Chondrocyte (in vitro differentiated cells): ENCODE results near the gene NAP1L5. TPM values are rescaled to one million over a fixed set of nuclear protein-coding genes. Genes with fewer than 3 reads are reported as not detected.

ENCODE experiments used
- DNase-seq: peaks from one replicate; pipeline ENCODE4 v3.0.0; 2021; ENCODE audit warnings: mixed read lengths, low spot score
- H3K27ac Mint-ChIP-seq: one replicate; pipeline ENCODE4 v1.8.0; 2021; ENCODE audit warnings: mild to moderate bottlenecking, moderate library complexity, mixed read lengths; ENCODE audit not compliant: unreplicated experiment
- H3K27me3 Mint-ChIP-seq: 2 replicates; pipeline ENCODE4 v1.8.0; 2021; ENCODE audit warnings: low read depth, mixed read lengths
- H3K36me3 Mint-ChIP-seq: 2 replicates; pipeline ENCODE4 v1.8.0; 2021; ENCODE audit warnings: low read depth, mixed read lengths
- H3K4me1 Mint-ChIP-seq: 2 replicates; pipeline ENCODE4 v1.8.0; 2021; ENCODE audit warnings: low read depth, mild to moderate bottlenecking, mixed read lengths
- H3K4me3 Mint-ChIP-seq: one replicate; pipeline ENCODE4 v1.8.0; 2021; ENCODE audit warnings: mild to moderate bottlenecking, moderate library complexity, mixed read lengths; ENCODE audit not compliant: unreplicated experiment
- H3K9me3 Mint-ChIP-seq: 2 replicates; pipeline ENCODE4 v1.8.0; 2021; ENCODE audit warnings: low read depth, mixed read lengths
- CTCF ChIP-seq: fragments of 200-600 bp; sonication (generic); IDR thresholded peaks from 2 replicates; pipeline ENCODE4 v1.5.0; 2021; ENCODE audit warnings: antibody characterized with exemption, mild to moderate bottlenecking, moderate library complexity
- long read RNA-seq: library from polyadenylated mRNA; stranded (forward); transcript quantifications from one replicate; pipeline ENCODE4 v2.0.0, GENCODE V29; 2021
- total RNA-seq: library from RNA; stranded (reverse); gene quantifications from 3 replicates; pipeline ENCODE4 v1.2.1, GENCODE V29; 2021

NAP1L5 gene, protein sequence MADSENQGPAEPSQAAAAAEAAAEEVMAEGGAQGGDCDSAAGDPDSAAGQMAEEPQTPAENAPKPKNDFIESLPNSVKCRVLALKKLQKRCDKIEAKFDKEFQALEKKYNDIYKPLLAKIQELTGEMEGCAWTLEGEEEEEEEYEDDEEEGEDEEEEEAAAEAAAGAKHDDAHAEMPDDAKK
- total RNA-seq: 5.1 to 9.1 TPM (median 5.8 TPM) in 3 replicates
- long read RNA-seq, transcript NAP1L5-201 (1 exons, 1,915 nt): major isoform, 9 of 9 reads
- long read RNA-seq, partial matches to known transcripts: 0 of 9 reads
- long read RNA-seq, other reads (novel, unspliced or antisense): 0 of 9 reads

DNA sequence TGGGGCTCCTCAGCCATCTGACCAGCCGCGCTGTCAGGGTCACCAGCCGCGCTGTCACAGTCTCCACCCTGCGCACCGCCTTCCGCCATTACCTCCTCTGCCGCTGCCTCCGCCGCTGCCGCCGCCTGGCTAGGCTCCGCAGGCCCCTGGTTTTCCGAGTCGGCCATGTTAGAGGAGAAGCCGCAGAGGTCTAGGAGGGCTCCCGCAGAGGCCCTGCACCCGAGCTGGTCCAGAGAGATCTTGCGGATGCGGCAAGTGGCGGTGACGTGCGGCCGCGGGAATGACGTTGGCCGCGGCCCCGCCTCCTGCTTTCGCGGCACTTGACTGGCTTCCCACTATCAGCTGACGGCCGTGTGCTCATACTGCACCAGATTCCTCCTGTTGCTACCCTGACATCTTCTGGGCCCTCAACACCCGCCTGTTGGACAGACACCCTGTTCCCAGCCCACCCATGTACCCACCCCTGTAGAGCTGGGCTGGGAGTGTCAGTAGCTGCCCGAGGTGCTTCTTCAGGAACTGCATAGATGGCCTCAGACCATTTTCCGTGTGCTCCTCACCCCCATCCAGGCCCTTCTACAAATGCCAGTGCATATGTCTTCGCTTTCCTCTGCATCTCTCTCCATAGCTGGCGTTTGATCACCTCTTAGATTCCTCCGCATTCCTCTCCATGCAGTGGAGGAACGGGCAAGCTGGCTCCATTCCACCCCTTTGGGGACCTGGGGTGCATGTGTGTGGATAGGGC, at the start of gene NAP1L5:
TSS of gene NAP1L5 (minus strand) at position 242 of the 742 bp plus-strand sequence. CDS start at position 167, 75 bp downstream.
- peak within 1 kb of the TSS; percentile 78 for H3K27ac Mint-ChIP-seq
- peak within 1 kb of the TSS; percentile 82 for H3K4me3 Mint-ChIP-seq
- no peak for TF ChIP-seq CTCF
- peaks cover 8% of the 10 kb centered on the region for H3K4me1 Mint-ChIP-seq
- DNase-seq: no peak
- no peaks in the 10 kb centered on the region for H3K27me3 Mint-ChIP-seq
- no peaks in the 10 kb centered on the region for H3K36me3 Mint-ChIP-seq
- no peaks in the 10 kb centered on the region for H3K9me3 Mint-ChIP-seq

- no peak for TF ChIP-seq CTCF
- H3K36me3 Mint-ChIP-seq: peaks cover 22% of the 10 kb centered on the region
- H3K27me3 Mint-ChIP-seq: no peaks in the 10 kb centered on the region
- H3K4me1 Mint-ChIP-seq: peaks cover 56% of the 10 kb centered on the region
- no peaks in the 10 kb centered on the region for H3K9me3 Mint-ChIP-seq
- no peak overlapping the region for H3K27ac Mint-ChIP-seq
- DNase-seq: no peak
- no peak overlapping the region for H3K4me3 Mint-ChIP-seq
Observed at GRCh38 chr4:88747351-88747750, 49.7 kb upstream of the NAP1L5 start.

- no peak for TF ChIP-seq CTCF
- Mint-ChIP-seq H3K9me3 (no peaks in the 10 kb centered on the region), H3K27ac (peak overlapping the region; percentile 62), H3K4me1 (peaks cover 51% of the 10 kb centered on the region), H3K27me3 (no peaks in the 10 kb centered on the region), H3K36me3 (peaks cover 22% of the 10 kb centered on the region), H3K4me3 (no peak overlapping the region)
- no peak for DNase-seq
Observed at GRCh38 chr4:88746206-88746605, 48.6 kb upstream of the NAP1L5 start.

GRCh38 chr4:88745581-88746163, 48.0 kb upstream of the NAP1L5 start:
- H3K27me3 Mint-ChIP-seq: no peaks in the 10 kb centered on the region
- peak overlapping the region; percentile 62 for H3K27ac Mint-ChIP-seq
- TF ChIP-seq CTCF: no peak
- peaks cover 21% of the 10 kb centered on the region for H3K36me3 Mint-ChIP-seq
- no peak for DNase-seq
- no peaks in the 10 kb centered on the region for H3K9me3 Mint-ChIP-seq
- H3K4me1 Mint-ChIP-seq: peaks cover 50% of the 10 kb centered on the region
- no peak overlapping the region for H3K4me3 Mint-ChIP-seq

- no peak overlapping the region for H3K4me3 Mint-ChIP-seq
- H3K27ac Mint-ChIP-seq: no peak overlapping the region
- peaks cover 19% of the 10 kb centered on the region for H3K36me3 Mint-ChIP-seq
- H3K4me1 Mint-ChIP-seq: peaks cover 55% of the 10 kb centered on the region
- no peaks in the 10 kb centered on the region for H3K9me3 Mint-ChIP-seq
- TF ChIP-seq CTCF: no peak
- H3K27me3 Mint-ChIP-seq: no peaks in the 10 kb centered on the region
- no peak for DNase-seq
Observed at GRCh38 chr4:88745175-88745574, 47.5 kb upstream of the NAP1L5 start.
